ENCODE measurements around the gene SOCS2. TPM values are rescaled to one million over a fixed set of nuclear protein-coding genes. Genes with fewer than 3 reads are reported as not detected.

The SOCS2 gene
- total and polyA plus RNA-seq, 2 of the 8 experiments (the other 6 are each of a cell fraction or from before 2014, with no cell fraction given): 14.5 to 18.0 TPM

- Histone ChIP-seq H4K20me1 (replicated peaks in 1 of 2; ENCODE audit: control insufficient read depth in 1 of 2, insufficient read depth in 2 of 2, low read length in 2 of 2) (peaks cover 0 to 1% of the 10 kb centered on the region in 2 experiments), H3K23me2 (ENCODE audit: low read depth, low read length) (no peaks in the 10 kb centered on the region), H3K23ac (ENCODE audit: insufficient read length) (no peak overlapping the region), H2AFZ (ENCODE audit: low read length) (no peak overlapping the region), H3K27me3 (replicated peaks in 1 of 4; ENCODE audit: control insufficient read depth in 3 of 4, extremely low read depth in 1 of 4, insufficient read depth in 3 of 4, low read length in 3 of 4) (no peaks in the 10 kb centered on the region; a peak in 1 of 7 replicates), H3K4me2 (ENCODE audit: insufficient read depth in 1 of 2, low read depth in 2 of 2, low read length in 2 of 2) (no peak overlapping the region), H3K36me3 (ENCODE audit: control insufficient read depth in 2 of 4, insufficient read depth in 4 of 4, low read length in 3 of 4) (peaks cover 0 to 7% (median 0%) of the 10 kb centered on the region in 4 experiments; a peak in 1 of 8 replicates), H2BK120ac (replicated peaks; ENCODE audit: low read depth, low read length) (no peak overlapping the region), H3K9ac (replicated peaks in 1 of 4; ENCODE audit: extremely low read depth in 1 of 4, low read depth in 3 of 4, low read length in 3 of 4) (no peak overlapping the region), H3K79me1 (ENCODE audit: low read depth, low read length) (no peaks in the 10 kb centered on the region), H2AK5ac (ENCODE audit: low read depth, low read length) (no peak overlapping the region), H3K18ac (ENCODE audit: extremely low read depth, low read length) (no peak overlapping the region), H3K9me3 (ENCODE audit: insufficient read depth in 2 of 2, low read depth in 1 of 2, low read length in 1 of 2) (no peaks in the 10 kb centered on the region), H2BK5ac (ENCODE audit: low read depth, low read length) (no peak overlapping the region), H2BK20ac (ENCODE audit: low read length) (no peak overlapping the region), H3K4ac (replicated peaks; ENCODE audit: insufficient read length, low read depth, low read length) (no peak overlapping the region), H2BK12ac (ENCODE audit: low read depth, low read length) (no peak overlapping the region), H3K79me2 (ENCODE audit: control insufficient read depth in 1 of 2, insufficient read depth in 2 of 2, low read length in 2 of 2) (no peaks in the 10 kb centered on the region), H2BK15ac (ENCODE audit: low read length) (no peak overlapping the region), H3K27ac (ENCODE audit: low read depth, low read length) (no peak overlapping the region), H3K56ac (replicated peaks; ENCODE audit: insufficient read length, low read depth, low read length) (no peak overlapping the region), H4K8ac (ENCODE audit: extremely low read depth, insufficient read depth, low read length) (no peak overlapping the region), H4K91ac (replicated peaks; ENCODE audit: insufficient read length, low read length) (no peak overlapping the region), H3K14ac (ENCODE audit: insufficient read length) (no peak overlapping the region), H3K4me1 (replicated peaks in 1 of 4; ENCODE audit: control insufficient read depth in 3 of 4, insufficient read depth in 4 of 4, low read length in 3 of 4) (peaks cover 3 to 18% (median 10%) of the 10 kb centered on the region in 4 experiments; a peak in 6 of 7 replicates), H4K5ac (ENCODE audit: insufficient read length, low read depth, low read length) (no peak overlapping the region), H3K4me3 (ENCODE audit: extremely low read depth in 1 of 4, insufficient read depth in 2 of 4, low read depth in 3 of 4, low read length in 4 of 4) (no peak overlapping the region)
- ChIA-PET CTCF (ENCODE audit: partially characterized antibody) (interaction anchor here (0.8 to 1.5 kb wide), 6 partner anchors 10 to 1994 kb away, joined by 3 to 5 read pairs (median 4); no protein-coding TSS in a partner anchor), POLR2A (ENCODE audit: partially characterized antibody) (interaction anchor here (0.6 to 2.2 kb wide), 5 partner anchors 8 to 143 kb away, joined by 3 to 11 read pairs (median 6); partner anchors contain the start of gene SOCS2)
- DNase-seq (ENCODE audit: low read depth in 1 of 2, low spot score in 2 of 2): no peak
- TF ChIP-seq POLR2AphosphoS5 (IDR thresholded peaks at IDR 0.05; ENCODE audit: low read depth, low read length) (no peak), CBX8 (IDR thresholded peaks at IDR 0.05; ENCODE audit: borderline replicate concordance, low read depth, low read length) (no peak), RAD21 (IDR thresholded peaks at IDR 0.05 in 1 of 2, conservative IDR thresholded peaks at IDR 0.05 in 1 of 2; ENCODE audit: low read depth in 2 of 2, low read length in 2 of 2) (no peak), TAF7 (optimal IDR thresholded peaks at IDR 0.05; ENCODE audit: borderline replicate concordance, low read depth, low read length) (no peak), YY1 (IDR thresholded peaks at IDR 0.05; ENCODE audit: low read depth, low read length) (no peak), HDAC6 (IDR thresholded peaks at IDR 0.05; ENCODE audit: low read depth, low read length) (no peak)
- FAIRE-seq: no peak
These were observed 8.2 kb downstream of the SOCS2 start for GRCh38 chr12:93580682-93581081.
